HepG2 (cell line): ENCODE results near the gene MYL6.

Experiments used
- DNMT1 ChIP-seq: sonication (generic); formaldehyde crosslinking; IDR thresholded peaks from 2 replicates; pipeline ENCODE4 v1.5.1; 2020; ENCODE audit warnings: mild to moderate bottlenecking, missing genetic modification reagents
- E2F1 ChIP-seq: sonication (generic); formaldehyde crosslinking; IDR thresholded peaks from 2 replicates; pipeline ENCODE4 v1.5.0; 2020; ENCODE audit warnings: missing genetic modification reagents
- ELF1 ChIP-seq: sonication (generic); formaldehyde crosslinking; IDR thresholded peaks from 2 replicates; pipeline ENCODE4 v1.4.0; 2020; ENCODE audit warnings: missing genetic modification reagents
- GABPA ChIP-seq, 2 experiments: IDR thresholded peaks; 2 replicates each; pipeline ENCODE4 v1.6.1; 2011 to 2016; ENCODE audit warnings: low read depth in 2 of 2, low read length in 1 of 2, missing biosample characterization in 1 of 2, missing genetic modification characterization in 1 of 2
- GABPB1 ChIP-seq: IDR thresholded peaks from 2 replicates; pipeline ENCODE4 v1.6.1; 2016; ENCODE audit warnings: mild to moderate bottlenecking, missing genetic modification reagents, moderate library complexity, missing compliant biosample characterization
- KLF9 ChIP-seq: IDR thresholded peaks from 2 replicates; pipeline ENCODE4 v1.6.1; 2016; ENCODE audit warnings: low read depth
- NFATC3 ChIP-seq: sonication (generic); formaldehyde crosslinking; IDR thresholded peaks from 2 replicates; pipeline ENCODE4 v1.5.1; 2020; ENCODE audit warnings: mild to moderate bottlenecking, missing genetic modification reagents
- NFKB2 ChIP-seq: sonication (generic); formaldehyde crosslinking; IDR thresholded peaks from 2 replicates; pipeline ENCODE4 v1.4.0; 2020; ENCODE audit warnings: missing genetic modification reagents, borderline replicate concordance
- RXRA ChIP-seq: sonication (generic); formaldehyde crosslinking; IDR thresholded peaks from 2 replicates; pipeline ENCODE4 v1.5.1; 2020; ENCODE audit warnings: missing genetic modification reagents
- ZNF460 ChIP-seq: sonication (generic); formaldehyde crosslinking; IDR thresholded peaks from 2 replicates; pipeline ENCODE4 v1.5.1; 2020; ENCODE audit warnings: missing genetic modification reagents, mild to moderate bottlenecking, borderline replicate concordance
- ZNF660 ChIP-seq: sonication (generic); formaldehyde crosslinking; IDR thresholded peaks from 2 replicates; pipeline ENCODE4 v1.5.1; 2020; ENCODE audit warnings: mild to moderate bottlenecking, low read depth, missing genetic modification reagents, borderline replicate concordance
- ZNF781 ChIP-seq: sonication (generic); formaldehyde crosslinking; IDR thresholded peaks from 2 replicates; pipeline ENCODE4 v1.5.1; 2020; ENCODE audit warnings: borderline replicate concordance, mild to moderate bottlenecking, missing genetic modification reagents; ENCODE audit errors: not compliant biosample characterization
- ZNF841 ChIP-seq: sonication (generic); formaldehyde crosslinking; IDR thresholded peaks from 2 replicates; pipeline ENCODE4 v1.8.1; 2023; ENCODE audit warnings: missing genetic modification reagents, borderline replicate concordance

DNA sequence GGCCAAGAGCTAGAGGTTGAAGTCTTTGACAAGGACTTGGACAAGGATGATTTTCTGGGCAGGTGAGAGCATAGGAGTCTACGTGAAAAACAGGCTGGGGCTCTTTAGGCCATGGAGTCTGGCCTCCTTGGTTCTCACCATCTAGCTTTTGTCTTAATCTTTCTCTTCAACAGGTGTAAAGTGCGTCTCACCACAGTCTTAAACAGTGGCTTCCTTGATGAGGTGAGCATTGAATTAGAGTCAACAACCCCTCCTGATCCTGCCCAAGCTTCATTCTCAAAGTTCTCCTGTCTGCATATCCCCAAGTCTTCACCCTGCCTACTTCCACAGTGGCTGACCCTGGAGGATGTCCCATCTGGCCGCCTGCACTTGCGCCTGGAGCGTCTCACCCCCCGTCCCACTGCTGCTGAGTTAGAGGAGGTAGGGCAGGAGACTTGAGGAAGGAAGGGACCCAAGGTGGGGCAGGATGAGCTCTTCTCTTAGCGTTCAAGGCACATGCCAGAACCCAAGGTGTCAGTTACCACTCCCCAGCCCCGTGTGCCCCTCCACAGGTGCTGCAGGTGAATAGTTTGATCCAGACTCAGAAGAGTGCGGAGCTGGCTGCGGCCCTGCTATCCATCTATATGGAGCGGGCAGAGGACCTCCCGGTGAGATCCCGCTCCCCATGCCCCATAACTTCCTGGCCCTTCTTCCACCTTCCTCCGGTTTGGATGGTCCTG, 20.1 kb upstream of the MYL6 start:
- TF ChIP-seq DNMT1 (CRISPR knock-in tag) (no peak), GABPB1 (CRISPR knock-in tag) (no peak), KLF9 (no peak), NFATC3 (no peak), ZNF781 (CRISPR knock-in tag) (no peak), ELF1 (CRISPR knock-in tag) (no peak), ZNF841 (CRISPR knock-in tag) (no peak), E2F1 (no peak), ZNF460 (CRISPR knock-in tag) (no peak), GABPA (IDR thresholded peaks at IDR 0.05; ENCODE audit: low read depth, low read length) (no peak), GABPA (CRISPR knock-in tag; IDR thresholded peaks at IDR 0.05; ENCODE audit: low read depth) (no peak), NFKB2 (CRISPR knock-in tag) (no peak), ZNF660 (CRISPR knock-in tag) (no peak), RXRA (CRISPR knock-in tag) (no peak)
